A673 (cell line): ENCODE measurements around the gene CACNA2D1.

Experiments used
- EZH2 ChIP-seq: fragments of 200-600 bp; sonication (generic); IDR thresholded peaks from 2 replicates; pipeline ENCODE4 v1.6.1; 2017; ENCODE audit warnings: borderline replicate concordance, low read depth, mild to moderate bottlenecking, mixed read lengths, antibody characterized with exemption, low read length; ENCODE audit not compliant: poor library complexity, severe bottlenecking
- TF ChIP-seq, protein P1 (sequence below): fragments of 300-800, 200-600 bp; sonication (generic); conservative IDR thresholded peaks from 2 replicates; pipeline ENCODE4 v1.5.1; 2017; ENCODE audit warnings: low read depth, mild to moderate bottlenecking, antibody characterized with exemption, low read length, moderate library complexity, mixed read lengths

DNA sequence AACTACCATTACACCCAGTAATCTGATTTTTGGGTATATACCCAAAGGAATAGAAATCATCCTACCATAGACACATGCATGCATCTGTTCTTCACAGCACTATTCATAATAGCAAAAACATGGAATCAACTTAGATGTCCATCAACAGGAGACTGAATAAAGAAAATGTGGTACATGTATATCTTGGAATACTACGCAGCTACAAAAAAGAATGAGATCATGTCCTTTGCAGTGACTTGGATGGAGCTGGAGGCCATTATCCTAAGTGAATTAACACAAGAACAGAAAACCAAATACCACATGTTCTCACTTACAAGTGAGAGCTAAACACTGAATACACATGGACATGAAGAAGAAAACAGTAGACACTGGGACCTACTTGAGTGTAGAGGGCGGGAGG, 254.9 kb downstream of the CACNA2D1 start:
- TF ChIP-seq, protein P1, sequence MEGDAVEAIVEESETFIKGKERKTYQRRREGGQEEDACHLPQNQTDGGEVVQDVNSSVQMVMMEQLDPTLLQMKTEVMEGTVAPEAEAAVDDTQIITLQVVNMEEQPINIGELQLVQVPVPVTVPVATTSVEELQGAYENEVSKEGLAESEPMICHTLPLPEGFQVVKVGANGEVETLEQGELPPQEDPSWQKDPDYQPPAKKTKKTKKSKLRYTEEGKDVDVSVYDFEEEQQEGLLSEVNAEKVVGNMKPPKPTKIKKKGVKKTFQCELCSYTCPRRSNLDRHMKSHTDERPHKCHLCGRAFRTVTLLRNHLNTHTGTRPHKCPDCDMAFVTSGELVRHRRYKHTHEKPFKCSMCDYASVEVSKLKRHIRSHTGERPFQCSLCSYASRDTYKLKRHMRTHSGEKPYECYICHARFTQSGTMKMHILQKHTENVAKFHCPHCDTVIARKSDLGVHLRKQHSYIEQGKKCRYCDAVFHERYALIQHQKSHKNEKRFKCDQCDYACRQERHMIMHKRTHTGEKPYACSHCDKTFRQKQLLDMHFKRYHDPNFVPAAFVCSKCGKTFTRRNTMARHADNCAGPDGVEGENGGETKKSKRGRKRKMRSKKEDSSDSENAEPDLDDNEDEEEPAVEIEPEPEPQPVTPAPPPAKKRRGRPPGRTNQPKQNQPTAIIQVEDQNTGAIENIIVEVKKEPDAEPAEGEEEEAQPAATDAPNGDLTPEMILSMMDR, result no peak
- no peak for TF ChIP-seq EZH2
